ENCODE results near the gene RANBP3L. TPM values are rescaled to one million over a fixed set of nuclear protein-coding genes. Genes with fewer than 3 reads are reported as not detected.

RANBP3L gene
- total and polyA plus RNA-seq, 3 experiments from 2014 or later: not detected

DNA sequence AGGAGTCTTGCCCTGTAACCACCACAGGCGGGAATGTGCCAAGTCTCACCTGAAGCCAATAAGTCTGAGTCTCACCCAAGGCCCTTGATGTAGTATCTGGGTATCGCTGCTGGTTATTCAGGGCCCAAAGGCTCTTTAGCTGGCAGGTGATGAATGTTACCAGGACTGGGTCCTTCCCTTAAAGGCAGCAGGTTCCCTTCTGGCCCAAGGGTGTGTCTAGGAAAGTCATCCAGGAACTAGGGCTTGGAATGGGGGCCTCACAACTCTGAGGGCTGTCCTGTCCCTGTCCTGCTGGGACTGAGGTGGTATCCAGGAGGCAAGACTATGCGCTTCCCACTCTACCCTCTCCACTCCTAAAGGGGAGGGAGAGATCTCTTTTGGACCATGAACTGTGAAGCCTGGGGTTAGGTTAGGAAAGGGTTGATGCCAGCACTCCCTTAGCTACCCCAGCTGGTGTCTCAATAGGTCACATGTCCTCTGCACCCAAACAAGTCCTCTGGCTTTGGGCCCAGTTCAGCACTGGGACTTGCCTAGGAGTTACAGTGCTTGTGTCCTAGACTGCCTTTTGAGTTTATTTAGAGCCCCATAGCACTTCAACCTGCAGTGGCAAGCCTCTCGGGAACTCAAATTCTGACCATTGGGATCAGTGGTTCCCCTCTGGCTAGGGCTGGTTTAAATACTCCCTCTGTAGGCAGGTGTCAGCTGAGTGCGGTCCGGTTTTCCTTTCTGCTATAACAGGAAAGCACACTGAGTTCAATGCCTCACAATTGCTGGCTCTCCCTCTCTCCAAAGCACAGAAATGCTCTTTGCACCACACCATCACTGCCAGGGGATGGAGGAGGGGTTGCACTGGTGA lies 22.5 kb upstream of the RANBP3L start:
- ChIA-PET POLR2A (no interaction called here), CTCF (no interaction called here)
- Mint-ChIP-seq H3K36me3 (no peaks in the 10 kb centered on the region), H3K9me3 (peaks cover 0 to 6% (median 4%) of the 10 kb centered on the region in 5 donors), H3K27me3 (peaks cover 2 to 31% of the 10 kb centered on the region in 2 donors), H3K27ac (no peak overlapping the region), H3K4me3 (no peak overlapping the region), H3K4me1 (no peaks in the 10 kb centered on the region)
- DNase-seq: no peak
- H3K9me3 ChIP-seq (ENCODE audit: low read length): no peaks in the 10 kb centered on the region
- no peaks in the 10 kb centered on the region for H3K27me3 ChIP-seq (ENCODE audit: insufficient read depth, low read length, poor library complexity, severe bottlenecking)
- no peak overlapping the region for H3K27ac ChIP-seq (ENCODE audit: low read depth, low read length)
- H3K36me3 ChIP-seq (ENCODE audit: insufficient read depth, low read length): no peaks in the 10 kb centered on the region
- H3K4me1 ChIP-seq (ENCODE audit: insufficient read depth, low read length): no peaks in the 10 kb centered on the region
- H3K4me3 ChIP-seq (ENCODE audit: low read length): no peak overlapping the region

DNA sequence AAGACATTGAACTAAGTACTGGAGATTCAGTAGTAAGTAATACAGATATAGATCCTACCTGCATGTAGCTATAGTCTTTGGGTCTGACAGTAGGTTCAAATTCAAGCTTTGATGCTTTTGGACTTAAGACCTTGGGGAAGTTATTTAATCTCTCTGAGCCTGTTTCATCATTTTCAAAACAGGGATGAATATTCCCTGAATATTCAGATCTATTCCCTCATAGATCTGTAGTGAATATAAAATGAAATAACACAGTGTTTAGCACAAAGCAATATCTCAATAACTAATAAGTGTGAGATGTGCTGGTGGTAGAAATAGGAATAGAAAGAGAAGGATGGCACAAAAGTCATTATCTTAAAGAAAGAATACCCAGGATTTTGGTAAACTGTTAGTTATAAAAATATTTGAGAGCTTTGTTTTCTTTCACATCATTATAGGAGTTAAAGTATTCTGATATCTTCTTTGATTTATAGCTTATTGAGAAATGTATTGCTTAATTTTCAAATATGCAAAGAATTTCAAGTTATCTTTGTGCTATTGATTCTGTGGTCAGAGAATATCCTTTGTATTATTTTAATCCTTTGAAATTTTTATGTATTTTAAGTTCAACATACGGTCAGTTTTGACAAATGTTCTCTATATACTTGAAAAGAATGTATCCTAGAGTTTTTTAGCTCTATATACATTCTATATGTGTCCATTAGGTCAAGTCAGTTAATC lies 11.4 kb upstream of the RANBP3L start:
- H3K27ac ChIP-seq (ENCODE audit: low read depth, low read length): no peak overlapping the region
- Mint-ChIP-seq H3K27ac (no peak overlapping the region), H3K27me3 (peaks cover 2 to 38% of the 10 kb centered on the region in 2 donors), H3K9me3 (no peaks in the 10 kb centered on the region), H3K4me3 (no peak overlapping the region), H3K4me1 (no peaks in the 10 kb centered on the region), H3K36me3 (no peaks in the 10 kb centered on the region)
- ChIA-PET CTCF (no interaction called here), POLR2A (no interaction called here)
- DNase-seq: no peak
- no peaks in the 10 kb centered on the region for H3K4me1 ChIP-seq (ENCODE audit: insufficient read depth, low read length)
- no peaks in the 10 kb centered on the region for H3K9me3 ChIP-seq (ENCODE audit: low read length)
- no peak overlapping the region for H3K4me3 ChIP-seq (ENCODE audit: low read length)
- no peaks in the 10 kb centered on the region for H3K27me3 ChIP-seq (ENCODE audit: insufficient read depth, low read length, poor library complexity, severe bottlenecking)
- H3K36me3 ChIP-seq (ENCODE audit: insufficient read depth, low read length): no peaks in the 10 kb centered on the region

DNA sequence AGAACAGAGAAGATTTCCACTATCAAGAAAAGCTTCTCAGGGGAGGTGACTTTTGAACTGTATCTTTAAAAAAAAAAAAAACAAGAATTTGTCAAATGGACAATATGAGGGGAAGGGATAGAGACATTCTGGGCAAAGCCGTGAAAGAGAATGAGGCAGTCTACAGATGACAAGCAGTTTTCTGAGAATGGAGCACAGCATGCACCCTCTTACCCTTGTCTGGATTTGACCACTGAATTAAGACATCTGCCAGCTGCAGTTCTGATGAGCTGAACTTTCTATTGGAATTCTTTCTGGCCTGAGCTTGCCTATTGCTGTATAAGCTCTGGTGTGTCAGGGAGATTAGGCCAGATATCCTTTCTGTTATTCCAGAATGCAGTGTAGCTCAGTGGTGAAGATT lies 10.3 kb upstream of the RANBP3L start:
- H3K27me3 Mint-ChIP-seq: peaks cover 0 to 30% of the 10 kb centered on the region in 2 donors
- POLR2A ChIA-PET: no interaction called here
- no peak overlapping the region for H3K27ac ChIP-seq (ENCODE audit: low read depth, low read length)
- no peaks in the 10 kb centered on the region for H3K9me3 ChIP-seq (ENCODE audit: low read length)
- H3K4me3 Mint-ChIP-seq: no peak overlapping the region
- no peaks in the 10 kb centered on the region for H3K4me1 ChIP-seq (ENCODE audit: insufficient read depth, low read length)
- no peak overlapping the region for H3K4me3 ChIP-seq (ENCODE audit: low read length)
- H3K4me1 Mint-ChIP-seq: no peaks in the 10 kb centered on the region
- DNase-seq: no peak
- H3K9me3 Mint-ChIP-seq: no peaks in the 10 kb centered on the region
- CTCF ChIA-PET: no interaction called here
- no peak overlapping the region for H3K27ac Mint-ChIP-seq
- no peaks in the 10 kb centered on the region for H3K36me3 ChIP-seq (ENCODE audit: insufficient read depth, low read length)
- H3K36me3 Mint-ChIP-seq: no peaks in the 10 kb centered on the region
- H3K27me3 ChIP-seq (ENCODE audit: insufficient read depth, low read length, poor library complexity, severe bottlenecking): no peaks in the 10 kb centered on the region

DNA sequence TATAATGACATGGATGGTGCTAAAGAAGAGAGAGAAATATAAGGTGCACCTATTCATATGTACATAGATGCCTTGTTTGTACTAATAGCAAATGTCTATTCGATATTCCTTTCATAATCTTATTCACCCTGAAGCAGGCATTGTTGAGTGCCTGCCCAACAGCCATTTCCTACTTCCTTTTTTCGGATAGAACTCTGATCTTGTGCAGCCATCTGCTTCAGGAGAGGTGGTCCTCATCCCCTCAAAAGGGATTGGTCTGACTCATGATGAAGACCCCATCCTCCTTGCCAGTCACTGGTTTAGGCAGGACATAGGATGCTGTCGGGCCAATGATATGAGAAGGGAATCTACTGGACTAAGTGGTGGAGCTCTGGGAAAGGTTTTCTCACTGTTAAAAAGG lies 8.4 kb upstream of the RANBP3L start:
- H3K27me3 ChIP-seq (ENCODE audit: insufficient read depth, low read length, poor library complexity, severe bottlenecking): no peaks in the 10 kb centered on the region
- H3K27ac ChIP-seq (ENCODE audit: low read depth, low read length): no peak overlapping the region
- H3K4me3 ChIP-seq (ENCODE audit: low read length): no peak overlapping the region
- no peaks in the 10 kb centered on the region for H3K36me3 ChIP-seq (ENCODE audit: insufficient read depth, low read length)
- DNase-seq: no peak
- Mint-ChIP-seq H3K4me1 (no peaks in the 10 kb centered on the region), H3K27ac (no peak overlapping the region), H3K4me3 (no peak overlapping the region), H3K27me3 (peaks cover 0 to 19% of the 10 kb centered on the region in 2 donors), H3K36me3 (no peaks in the 10 kb centered on the region), H3K9me3 (no peaks in the 10 kb centered on the region)
- no peaks in the 10 kb centered on the region for H3K4me1 ChIP-seq (ENCODE audit: insufficient read depth, low read length)
- H3K9me3 ChIP-seq (ENCODE audit: low read length): no peaks in the 10 kb centered on the region
- ChIA-PET POLR2A (no interaction called here), CTCF (no interaction called here)

DNA sequence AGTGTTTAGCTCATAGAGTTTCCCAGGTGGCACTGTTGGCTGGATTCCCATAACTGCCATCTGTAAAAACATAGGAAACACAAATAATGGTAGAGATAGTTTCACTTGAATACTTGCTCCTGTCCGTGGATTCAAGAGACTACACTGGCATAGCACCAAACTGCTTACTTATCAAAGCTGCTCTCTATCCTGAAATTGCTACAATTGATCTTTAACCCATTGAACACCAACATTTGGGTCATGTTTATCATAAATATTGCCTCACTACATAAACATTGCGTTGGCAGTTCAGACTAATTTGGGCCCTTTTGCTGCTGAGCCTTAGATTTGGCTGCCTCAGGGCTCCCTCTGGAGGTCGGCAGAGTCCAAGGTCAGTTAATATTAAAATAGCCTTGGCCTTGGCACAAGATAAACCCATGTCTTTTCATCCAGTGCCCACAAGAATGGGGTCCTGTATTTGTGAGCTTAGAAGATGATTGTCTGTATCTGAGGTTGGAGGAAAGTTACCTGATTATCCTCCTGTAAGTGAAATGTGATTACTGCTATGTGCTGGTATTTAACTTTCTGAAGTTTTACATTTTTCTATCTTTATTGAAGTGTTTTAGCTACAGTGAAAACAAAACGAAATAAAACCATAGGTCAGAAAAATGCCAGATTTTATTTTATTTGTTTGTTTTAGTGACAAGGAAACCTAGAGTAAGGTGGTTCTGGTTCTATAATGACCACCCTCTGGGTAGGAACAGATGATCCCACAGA lies 4.0 kb upstream of the RANBP3L start:
- Mint-ChIP-seq H3K4me3 (no peak overlapping the region), H3K27ac (no peak overlapping the region), H3K27me3 (peaks cover 2 to 31% of the 10 kb centered on the region in 2 donors), H3K36me3 (no peaks in the 10 kb centered on the region), H3K9me3 (no peaks in the 10 kb centered on the region), H3K4me1 (peaks cover 0 to 16% (median 6%) of the 10 kb centered on the region in 3 donors)
- peak in 1 of 5 donors; percentile 1 for DNase-seq
- POLR2A ChIA-PET: no interaction called here
- no peak overlapping the region for H3K27ac ChIP-seq (ENCODE audit: low read depth, low read length)
- no peaks in the 10 kb centered on the region for H3K4me1 ChIP-seq (ENCODE audit: insufficient read depth, low read length)
- H3K36me3 ChIP-seq (ENCODE audit: insufficient read depth, low read length): no peaks in the 10 kb centered on the region
- no peaks in the 10 kb centered on the region for H3K9me3 ChIP-seq (ENCODE audit: low read length)
- no peak overlapping the region for H3K4me3 ChIP-seq (ENCODE audit: low read length)
- CTCF ChIA-PET: interaction anchor here (0.7 to 1.6 kb wide), 3 partner anchors 46 to 226 kb away, joined by 3 to 8 read pairs (median 5); partner anchors contain the start of gene NADK2
- no peaks in the 10 kb centered on the region for H3K27me3 ChIP-seq (ENCODE audit: insufficient read depth, low read length, poor library complexity, severe bottlenecking)

DNA sequence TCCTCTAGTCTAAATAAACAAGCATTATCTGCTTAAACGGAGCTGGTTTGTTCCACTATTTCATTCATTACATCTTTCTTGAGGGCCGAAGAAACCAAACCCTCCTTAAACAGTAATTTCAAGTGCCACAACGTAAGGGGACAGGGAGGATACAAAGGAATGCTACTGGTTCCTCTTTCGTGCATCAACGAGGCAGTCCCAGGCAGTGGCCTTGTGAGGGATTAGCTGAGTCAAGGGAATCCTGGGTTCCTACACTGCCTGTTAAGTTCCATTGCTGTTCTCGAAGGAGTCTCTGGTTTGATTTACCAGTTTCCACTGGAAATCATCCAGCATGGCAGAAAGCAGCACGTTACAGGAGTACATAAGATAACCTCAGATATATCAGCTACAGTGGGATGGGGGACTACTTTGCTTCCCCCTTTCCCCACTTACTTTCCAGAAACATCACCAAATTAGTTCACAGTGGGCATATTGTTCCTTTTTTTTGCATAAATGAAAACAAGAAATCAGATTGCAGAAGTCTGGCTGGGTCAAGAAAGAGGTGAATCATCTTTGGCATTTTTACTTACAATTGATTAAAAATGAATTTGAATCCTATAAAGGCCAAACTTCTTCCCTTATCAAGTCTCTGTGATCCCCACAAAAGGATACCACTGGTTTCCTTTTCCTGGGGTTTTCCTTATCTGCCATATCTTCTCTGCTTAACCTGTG lies 2.5 kb upstream of the RANBP3L start:
- ChIA-PET POLR2A (no interaction called here), CTCF (no interaction called here)
- Mint-ChIP-seq H3K27ac (no peak overlapping the region), H3K27me3 (peaks cover 2 to 29% of the 10 kb centered on the region in 2 donors), H3K4me1 (peaks cover 0 to 16% (median 6%) of the 10 kb centered on the region in 3 donors), H3K9me3 (no peaks in the 10 kb centered on the region), H3K36me3 (no peaks in the 10 kb centered on the region), H3K4me3 (no peak overlapping the region)
- DNase-seq: no peak
- Histone ChIP-seq H3K36me3 (ENCODE audit: insufficient read depth, low read length) (no peaks in the 10 kb centered on the region), H3K9me3 (ENCODE audit: low read length) (no peaks in the 10 kb centered on the region), H3K27ac (ENCODE audit: low read depth, low read length) (no peak overlapping the region), H3K4me3 (ENCODE audit: low read length) (no peak overlapping the region), H3K27me3 (ENCODE audit: insufficient read depth, low read length, poor library complexity, severe bottlenecking) (no peaks in the 10 kb centered on the region), H3K4me1 (ENCODE audit: insufficient read depth, low read length) (no peaks in the 10 kb centered on the region)

DNA sequence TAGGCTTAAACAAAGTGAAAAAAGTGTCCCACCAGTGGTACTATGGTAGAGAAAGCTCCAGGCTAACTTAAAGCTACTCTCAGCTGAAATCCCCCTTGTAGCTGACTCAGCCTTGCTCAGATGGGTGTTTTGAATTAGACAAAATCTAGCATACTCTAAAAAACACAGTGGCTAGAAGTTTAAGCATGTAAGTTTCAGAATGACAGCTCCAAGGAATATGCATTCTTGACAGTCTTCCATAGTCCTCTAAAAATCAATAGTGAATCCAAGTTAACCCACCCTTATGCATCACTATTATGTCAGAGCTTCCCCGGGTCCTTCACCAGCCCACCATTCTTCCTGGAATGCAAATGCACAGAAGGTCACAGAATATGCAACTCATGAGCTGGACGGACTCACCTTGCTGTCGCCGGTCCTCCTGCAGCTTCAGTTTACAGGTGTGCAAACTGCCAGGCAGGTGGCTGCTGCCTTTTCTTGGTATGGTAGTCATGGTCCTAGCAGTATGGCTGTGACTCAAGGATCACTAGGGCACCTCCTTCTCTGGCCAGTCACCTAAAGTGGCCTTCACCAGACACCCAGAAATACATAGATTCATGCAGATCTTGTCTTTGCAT lies 668 bp downstream of the RANBP3L start:
- H3K27me3 ChIP-seq (ENCODE audit: insufficient read depth, low read length, poor library complexity, severe bottlenecking): no peaks in the 10 kb centered on the region
- peaks cover 10 to 44% of the 10 kb centered on the region in 2 donors for H3K27me3 Mint-ChIP-seq
- ChIA-PET POLR2A (no interaction called here), CTCF (no interaction called here)
- no peak overlapping the region for H3K27ac ChIP-seq (ENCODE audit: low read depth, low read length)
- no peaks in the 10 kb centered on the region for H3K4me1 ChIP-seq (ENCODE audit: insufficient read depth, low read length)
- H3K4me3 ChIP-seq (ENCODE audit: low read length): no peak overlapping the region
- no peaks in the 10 kb centered on the region for H3K36me3 ChIP-seq (ENCODE audit: insufficient read depth, low read length)
- no peaks in the 10 kb centered on the region for H3K9me3 Mint-ChIP-seq
- H3K4me3 Mint-ChIP-seq: no peak overlapping the region
- no peaks in the 10 kb centered on the region for H3K36me3 Mint-ChIP-seq
- H3K4me1 Mint-ChIP-seq: peaks cover 0 to 16% (median 6%) of the 10 kb centered on the region in 3 donors
- no peaks in the 10 kb centered on the region for H3K9me3 ChIP-seq (ENCODE audit: low read length)
- DNase-seq: no peak
- H3K27ac Mint-ChIP-seq: no peak overlapping the region

Data from CD8-positive, alpha-beta memory T cell (primary cell).